ENCODE results near the gene FAM241B.
A peak's percentile ranks its signal among the peaks of the same experiment; 100 is the strongest.

DNA sequence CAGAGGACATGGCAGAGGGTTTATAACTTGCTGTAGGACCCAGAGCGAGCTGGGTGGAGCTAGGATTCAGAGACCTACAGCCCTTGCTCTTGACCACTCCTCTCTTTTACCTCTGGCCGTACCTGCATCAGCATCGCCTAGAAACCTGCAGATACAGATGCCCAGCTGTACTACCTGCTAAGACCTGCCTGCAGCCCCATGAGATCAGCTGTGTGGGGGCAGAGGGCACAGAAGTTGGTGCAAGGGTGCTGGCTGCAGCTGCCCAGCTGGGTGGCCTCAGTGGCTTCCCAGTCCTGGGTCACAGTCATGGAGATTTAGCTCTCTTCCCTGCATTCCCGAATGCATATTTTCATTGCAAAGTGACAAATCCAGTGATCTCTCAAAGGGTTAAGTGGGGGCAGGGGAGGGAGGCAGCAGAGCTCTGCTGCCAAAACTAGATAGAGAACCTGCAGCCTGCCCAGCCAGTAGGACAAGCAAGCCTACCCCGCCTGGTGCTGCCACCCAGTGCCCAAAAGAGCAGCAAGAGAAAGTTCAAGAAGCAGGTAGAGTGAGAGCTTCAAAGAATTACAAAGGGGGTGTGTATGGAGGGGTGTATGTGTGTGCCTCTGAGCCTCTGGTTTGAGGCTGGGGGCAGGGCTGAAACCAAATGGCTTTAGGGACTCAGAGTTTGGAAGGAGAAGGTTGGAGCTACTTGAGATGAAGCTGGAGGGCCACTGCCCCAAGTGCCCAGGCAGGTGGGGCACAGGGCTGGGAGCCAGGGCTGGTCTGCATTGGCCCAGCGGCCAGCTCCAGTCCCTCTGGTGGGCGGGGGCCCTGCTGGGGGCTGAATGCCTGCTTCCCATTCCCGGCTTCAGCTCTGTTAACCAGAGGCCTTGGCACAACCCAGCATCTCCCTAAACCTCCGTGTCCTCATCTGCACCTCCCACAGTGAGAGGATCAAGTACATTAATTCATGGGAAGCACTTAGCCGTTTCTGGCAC lies 6.9 kb downstream of the FAM241B start:
- TF ChIP-seq, protein P1, sequence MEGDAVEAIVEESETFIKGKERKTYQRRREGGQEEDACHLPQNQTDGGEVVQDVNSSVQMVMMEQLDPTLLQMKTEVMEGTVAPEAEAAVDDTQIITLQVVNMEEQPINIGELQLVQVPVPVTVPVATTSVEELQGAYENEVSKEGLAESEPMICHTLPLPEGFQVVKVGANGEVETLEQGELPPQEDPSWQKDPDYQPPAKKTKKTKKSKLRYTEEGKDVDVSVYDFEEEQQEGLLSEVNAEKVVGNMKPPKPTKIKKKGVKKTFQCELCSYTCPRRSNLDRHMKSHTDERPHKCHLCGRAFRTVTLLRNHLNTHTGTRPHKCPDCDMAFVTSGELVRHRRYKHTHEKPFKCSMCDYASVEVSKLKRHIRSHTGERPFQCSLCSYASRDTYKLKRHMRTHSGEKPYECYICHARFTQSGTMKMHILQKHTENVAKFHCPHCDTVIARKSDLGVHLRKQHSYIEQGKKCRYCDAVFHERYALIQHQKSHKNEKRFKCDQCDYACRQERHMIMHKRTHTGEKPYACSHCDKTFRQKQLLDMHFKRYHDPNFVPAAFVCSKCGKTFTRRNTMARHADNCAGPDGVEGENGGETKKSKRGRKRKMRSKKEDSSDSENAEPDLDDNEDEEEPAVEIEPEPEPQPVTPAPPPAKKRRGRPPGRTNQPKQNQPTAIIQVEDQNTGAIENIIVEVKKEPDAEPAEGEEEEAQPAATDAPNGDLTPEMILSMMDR (IDR thresholded peaks at IDR 0.05), result peak; percentile 52
- TF ChIP-seq EZH2 (IDR thresholded peaks at IDR 0.05) (no peak), EZH2phosphoT487 (IDR thresholded peaks at IDR 0.05) (no peak)
